SK-N-SH treated with all-trans-retinoic acid at 6 μM for 48 hours (cell line): ENCODE data around the gene RHCG.

Experiments
- ATAC-seq: fragments of 200-7000 bp; cut with Tn5 transposase; 3 replicates; pipeline ENCODE4 v1.9.1; 2020; ENCODE audit warnings: mild to moderate bottlenecking, moderate library complexity
- CSDC2 ChIP-seq: fragments of 250-450 bp; sonication (Bioruptor Pico); IDR thresholded peaks from 2 replicates; pipeline ENCODE4 v1.5.0; 2020; ENCODE audit warnings: mild to moderate bottlenecking, moderate library complexity
- ESRRG ChIP-seq: fragments of 250-450 bp; sonication (Bioruptor Pico); IDR thresholded peaks from 2 replicates; pipeline ENCODE4 v1.6.1; 2021; ENCODE audit warnings: mild to moderate bottlenecking
- GLIS3 ChIP-seq: fragments of 250-450 bp; sonication (Bioruptor Pico); IDR thresholded peaks from 2 replicates; pipeline ENCODE4 v1.5.0; 2020; ENCODE audit warnings: mild to moderate bottlenecking, moderate library complexity
- ISL1 ChIP-seq: fragments of 250-450 bp; sonication (Bioruptor Pico); IDR thresholded peaks from 2 replicates; pipeline ENCODE4 v2.1.2; 2022; ENCODE audit warnings: mild to moderate bottlenecking, moderate library complexity
- OSR1 ChIP-seq: fragments of 250-450 bp; sonication (Bioruptor Pico); IDR thresholded peaks from 2 replicates; pipeline ENCODE4 v1.8.0; 2022; ENCODE audit warnings: moderate library complexity, mild to moderate bottlenecking, inconsistent platforms
- PPARA ChIP-seq: fragments of 250-450 bp; sonication (Bioruptor Pico); IDR thresholded peaks from 2 replicates; pipeline ENCODE4 v1.5.0; 2020; ENCODE audit warnings: mild to moderate bottlenecking, borderline replicate concordance
- RARB ChIP-seq: fragments of 250-450 bp; sonication (Bioruptor Pico); IDR thresholded peaks from 2 replicates; pipeline ENCODE4 v1.8.0; 2021; ENCODE audit warnings: mild to moderate bottlenecking, moderate library complexity
- SNAI2 ChIP-seq: fragments of 250-450 bp; sonication (Bioruptor Pico); IDR thresholded peaks from 2 replicates; pipeline ENCODE4 v1.5.0; 2020; ENCODE audit warnings: mild to moderate bottlenecking, moderate library complexity
- TOX ChIP-seq: fragments of 250-450 bp; sonication (Bioruptor Pico); IDR thresholded peaks from 2 replicates; pipeline ENCODE4 v1.8.0; 2021; ENCODE audit warnings: mild to moderate bottlenecking, moderate library complexity, borderline replicate concordance
- ZFP3 ChIP-seq: fragments of 250-450 bp; sonication (Bioruptor Pico); IDR thresholded peaks from 2 replicates; pipeline ENCODE4 v1.5.0; 2020; ENCODE audit warnings: mild to moderate bottlenecking, moderate library complexity
- ZFP30 ChIP-seq: fragments of 450-650 bp; formaldehyde crosslinking; IDR thresholded peaks from 2 replicates; pipeline ENCODE4 v1.5.0; 2022; ENCODE audit warnings: mild to moderate bottlenecking, moderate library complexity
- ZNF565 ChIP-seq: fragments of 450-650 bp; formaldehyde crosslinking; conservative IDR thresholded peaks from 2 replicates; pipeline ENCODE4 v1.5.0; 2020; ENCODE audit warnings: low read depth, mild to moderate bottlenecking, moderate library complexity
- ZNF70 ChIP-seq: fragments of 450-650 bp; formaldehyde crosslinking; IDR thresholded peaks from 2 replicates; pipeline ENCODE4 v1.5.0; 2020; ENCODE audit warnings: mild to moderate bottlenecking, moderate library complexity
- TF ChIP-seq, protein P1 (sequence below): fragments of 250-450 bp; sonication (Bioruptor Pico); IDR thresholded peaks from 2 replicates; pipeline ENCODE4 v1.8.0; 2020; ENCODE audit warnings: mild to moderate bottlenecking, moderate library complexity, borderline replicate concordance
- TF ChIP-seq, protein P2 (sequence below): fragments of 250-450 bp; sonication (Bioruptor Pico); IDR thresholded peaks from 2 replicates; pipeline ENCODE4 v1.5.1; 2021; ENCODE audit warnings: mild to moderate bottlenecking, moderate library complexity
- TF ChIP-seq, protein P3 (sequence below): fragments of 250-450 bp; sonication (Bioruptor Pico); IDR thresholded peaks from 2 replicates; pipeline ENCODE4 v1.8.0; 2021; ENCODE audit warnings: low read depth, mild to moderate bottlenecking, moderate library complexity, borderline replicate concordance
- TF ChIP-seq, protein P4 (sequence below): fragments of 250-450 bp; sonication (Bioruptor Pico); IDR thresholded peaks from 2 replicates; pipeline ENCODE4 v1.5.0; 2020; ENCODE audit warnings: mild to moderate bottlenecking, moderate library complexity

RHCG gene

DNA sequence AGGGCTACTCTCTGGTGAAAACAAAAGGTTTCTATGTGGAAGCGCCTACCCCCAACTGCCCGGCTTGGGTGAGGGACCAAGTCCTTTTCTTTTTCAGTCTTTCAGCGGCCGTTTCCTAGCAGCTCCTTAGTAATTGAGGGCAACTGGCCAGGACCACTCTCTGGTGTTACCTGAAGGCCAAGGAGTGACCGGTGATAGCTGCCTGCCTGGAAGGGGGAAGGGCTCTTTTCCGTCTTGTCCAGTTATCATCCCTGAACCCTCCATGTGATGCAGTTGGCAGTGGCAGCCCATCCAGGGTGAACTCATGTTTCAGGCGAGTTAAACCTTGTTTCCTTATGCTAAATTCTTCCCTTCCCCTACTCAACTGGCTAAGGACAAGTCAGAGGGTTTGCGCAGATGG, 33.3 kb downstream of the RHCG start (continued):
- TF ChIP-seq, protein P1, sequence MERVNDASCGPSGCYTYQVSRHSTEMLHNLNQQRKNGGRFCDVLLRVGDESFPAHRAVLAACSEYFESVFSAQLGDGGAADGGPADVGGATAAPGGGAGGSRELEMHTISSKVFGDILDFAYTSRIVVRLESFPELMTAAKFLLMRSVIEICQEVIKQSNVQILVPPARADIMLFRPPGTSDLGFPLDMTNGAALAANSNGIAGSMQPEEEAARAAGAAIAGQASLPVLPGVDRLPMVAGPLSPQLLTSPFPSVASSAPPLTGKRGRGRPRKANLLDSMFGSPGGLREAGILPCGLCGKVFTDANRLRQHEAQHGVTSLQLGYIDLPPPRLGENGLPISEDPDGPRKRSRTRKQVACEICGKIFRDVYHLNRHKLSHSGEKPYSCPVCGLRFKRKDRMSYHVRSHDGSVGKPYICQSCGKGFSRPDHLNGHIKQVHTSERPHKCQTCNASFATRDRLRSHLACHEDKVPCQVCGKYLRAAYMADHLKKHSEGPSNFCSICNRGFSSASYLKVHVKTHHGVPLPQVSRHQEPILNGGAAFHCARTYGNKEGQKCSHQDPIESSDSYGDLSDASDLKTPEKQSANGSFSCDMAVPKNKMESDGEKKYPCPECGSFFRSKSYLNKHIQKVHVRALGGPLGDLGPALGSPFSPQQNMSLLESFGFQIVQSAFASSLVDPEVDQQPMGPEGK (CRISPR knock-in tag): no peak
- TF ChIP-seq ZNF70 (CRISPR knock-in tag): no peak
- TF ChIP-seq PPARA (CRISPR knock-in tag): no peak
- TF ChIP-seq GLIS3: no peak
- TF ChIP-seq, protein P2, sequence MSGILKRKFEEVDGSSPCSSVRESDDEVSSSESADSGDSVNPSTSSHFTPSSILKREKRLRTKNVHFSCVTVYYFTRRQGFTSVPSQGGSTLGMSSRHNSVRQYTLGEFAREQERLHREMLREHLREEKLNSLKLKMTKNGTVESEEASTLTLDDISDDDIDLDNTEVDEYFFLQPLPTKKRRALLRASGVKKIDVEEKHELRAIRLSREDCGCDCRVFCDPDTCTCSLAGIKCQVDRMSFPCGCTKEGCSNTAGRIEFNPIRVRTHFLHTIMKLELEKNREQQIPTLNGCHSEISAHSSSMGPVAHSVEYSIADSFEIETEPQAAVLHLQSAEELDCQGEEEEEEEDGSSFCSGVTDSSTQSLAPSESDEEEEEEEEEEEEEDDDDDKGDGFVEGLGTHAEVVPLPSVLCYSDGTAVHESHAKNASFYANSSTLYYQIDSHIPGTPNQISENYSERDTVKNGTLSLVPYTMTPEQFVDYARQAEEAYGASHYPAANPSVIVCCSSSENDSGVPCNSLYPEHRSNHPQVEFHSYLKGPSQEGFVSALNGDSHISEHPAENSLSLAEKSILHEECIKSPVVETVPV (CRISPR knock-in tag): no peak
- TF ChIP-seq RARB (CRISPR knock-in tag): no peak

DNA sequence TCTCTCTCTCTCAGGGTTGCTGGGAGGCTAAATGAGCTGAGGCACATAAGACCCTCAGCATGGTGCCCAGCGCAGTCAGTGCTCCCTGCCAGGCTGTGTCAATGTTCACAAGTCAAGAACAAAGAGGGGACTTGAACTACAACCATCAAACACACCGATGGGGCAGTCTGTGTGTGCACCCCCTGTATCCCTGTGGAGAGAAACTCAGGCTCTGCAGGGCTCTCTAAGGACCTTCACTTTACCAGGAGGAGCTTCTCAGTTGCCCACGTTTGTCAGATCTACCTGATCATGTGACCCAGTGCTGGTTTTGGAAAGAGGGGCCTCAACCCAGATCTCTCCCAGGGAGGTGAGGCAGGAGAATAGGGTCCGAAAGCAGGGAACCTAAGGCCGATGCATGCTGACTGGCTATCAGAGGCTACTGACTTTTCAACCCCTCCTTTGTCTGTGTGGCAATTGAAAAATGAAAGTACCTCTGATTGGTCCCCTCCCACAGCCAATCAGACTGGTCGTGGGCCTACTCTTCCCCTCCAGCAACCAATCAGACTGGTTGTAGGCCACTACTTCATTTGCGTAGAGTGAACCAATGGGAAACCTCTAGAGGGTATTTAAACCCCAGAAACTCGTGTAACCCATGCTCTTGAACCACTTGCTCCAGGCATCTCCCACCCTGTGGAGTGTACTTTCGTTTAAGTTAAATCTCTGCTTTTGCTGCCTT, 34.0 kb downstream of the RHCG start:
- peak; percentile 83 for ATAC-seq
- TF ChIP-seq SNAI2 (CRISPR knock-in tag): no peak
- TF ChIP-seq ISL1: no peak
- no peak for TF ChIP-seq ZFP30
- no peak for TF ChIP-seq ZNF70 (CRISPR knock-in tag)
- TF ChIP-seq CSDC2 (CRISPR knock-in tag): no peak
- TF ChIP-seq, protein P1 (CRISPR knock-in tag): no peak
- TF ChIP-seq RARB (CRISPR knock-in tag): no peak
- TF ChIP-seq ZNF565 (CRISPR knock-in tag): no peak
- no peak for TF ChIP-seq ZFP3 (CRISPR knock-in tag)
- TF ChIP-seq GLIS3: no peak
- TF ChIP-seq, protein P2 (CRISPR knock-in tag): no peak
- TF ChIP-seq OSR1 (CRISPR knock-in tag): no peak
- no peak for TF ChIP-seq ESRRG (CRISPR knock-in tag)
- no peak for TF ChIP-seq PPARA (CRISPR knock-in tag)

DNA sequence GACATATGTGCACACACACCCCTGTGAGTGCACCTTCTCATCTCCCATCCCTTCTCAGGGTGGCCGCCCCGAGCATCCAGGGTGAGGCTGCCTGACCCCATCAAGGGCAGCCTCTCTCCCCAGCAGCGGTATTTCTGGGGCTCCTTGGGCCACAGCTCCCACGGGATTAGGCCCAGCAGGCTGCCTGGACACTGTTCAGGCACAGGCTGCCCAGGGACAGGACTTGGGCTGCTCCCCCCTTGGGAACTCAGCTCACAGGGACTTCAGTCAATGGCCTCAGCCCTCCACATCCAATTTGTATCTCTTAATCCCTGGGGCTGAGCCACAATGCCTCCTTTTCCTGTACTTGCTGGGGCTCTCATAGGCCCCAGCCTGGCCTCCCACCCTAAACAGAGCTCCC, 35.0 kb downstream of the RHCG start:
- TF ChIP-seq, protein P1 (CRISPR knock-in tag): no peak
- TF ChIP-seq ESRRG (CRISPR knock-in tag): no peak

DNA sequence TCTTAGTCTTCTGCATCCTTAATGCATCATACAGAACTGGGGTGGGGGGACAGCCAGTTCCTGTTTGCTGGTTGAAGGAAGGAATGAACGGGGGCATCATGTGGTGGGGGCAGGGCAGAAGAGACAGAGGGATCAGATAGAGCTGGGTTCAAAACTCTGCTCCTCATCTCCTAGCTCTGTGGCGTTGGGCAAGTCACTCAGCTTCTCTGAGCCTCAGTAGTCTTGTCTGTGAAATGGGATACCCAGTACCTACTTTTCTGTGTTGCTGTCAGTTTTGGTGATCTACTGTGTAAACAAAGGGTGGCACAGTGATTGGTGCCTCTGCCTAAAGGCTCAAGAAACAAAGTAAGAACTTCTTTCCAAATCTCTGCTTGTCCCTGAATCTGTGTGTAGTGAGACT, 36.3 kb downstream of the RHCG start:
- ATAC-seq: no peak
- TF ChIP-seq TOX (CRISPR knock-in tag): no peak
- TF ChIP-seq ZNF565 (CRISPR knock-in tag): no peak
- TF ChIP-seq, protein P3, sequence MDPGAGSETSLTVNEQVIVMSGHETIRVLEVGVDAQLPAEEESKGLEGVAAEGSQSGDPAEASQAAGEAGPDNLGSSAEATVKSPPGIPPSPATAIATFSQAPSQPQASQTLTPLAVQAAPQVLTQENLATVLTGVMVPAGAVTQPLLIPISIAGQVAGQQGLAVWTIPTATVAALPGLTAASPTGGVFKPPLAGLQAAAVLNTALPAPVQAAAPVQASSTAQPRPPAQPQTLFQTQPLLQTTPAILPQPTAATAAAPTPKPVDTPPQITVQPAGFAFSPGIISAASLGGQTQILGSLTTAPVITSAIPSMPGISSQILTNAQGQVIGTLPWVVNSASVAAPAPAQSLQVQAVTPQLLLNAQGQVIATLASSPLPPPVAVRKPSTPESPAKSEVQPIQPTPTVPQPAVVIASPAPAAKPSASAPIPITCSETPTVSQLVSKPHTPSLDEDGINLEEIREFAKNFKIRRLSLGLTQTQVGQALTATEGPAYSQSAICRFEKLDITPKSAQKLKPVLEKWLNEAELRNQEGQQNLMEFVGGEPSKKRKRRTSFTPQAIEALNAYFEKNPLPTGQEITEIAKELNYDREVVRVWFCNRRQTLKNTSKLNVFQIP: no peak
- TF ChIP-seq, protein P1 (CRISPR knock-in tag): no peak
- no peak for TF ChIP-seq OSR1 (CRISPR knock-in tag)
- no peak for TF ChIP-seq PPARA (CRISPR knock-in tag)
- no peak for TF ChIP-seq GLIS3
- TF ChIP-seq, protein P4, sequence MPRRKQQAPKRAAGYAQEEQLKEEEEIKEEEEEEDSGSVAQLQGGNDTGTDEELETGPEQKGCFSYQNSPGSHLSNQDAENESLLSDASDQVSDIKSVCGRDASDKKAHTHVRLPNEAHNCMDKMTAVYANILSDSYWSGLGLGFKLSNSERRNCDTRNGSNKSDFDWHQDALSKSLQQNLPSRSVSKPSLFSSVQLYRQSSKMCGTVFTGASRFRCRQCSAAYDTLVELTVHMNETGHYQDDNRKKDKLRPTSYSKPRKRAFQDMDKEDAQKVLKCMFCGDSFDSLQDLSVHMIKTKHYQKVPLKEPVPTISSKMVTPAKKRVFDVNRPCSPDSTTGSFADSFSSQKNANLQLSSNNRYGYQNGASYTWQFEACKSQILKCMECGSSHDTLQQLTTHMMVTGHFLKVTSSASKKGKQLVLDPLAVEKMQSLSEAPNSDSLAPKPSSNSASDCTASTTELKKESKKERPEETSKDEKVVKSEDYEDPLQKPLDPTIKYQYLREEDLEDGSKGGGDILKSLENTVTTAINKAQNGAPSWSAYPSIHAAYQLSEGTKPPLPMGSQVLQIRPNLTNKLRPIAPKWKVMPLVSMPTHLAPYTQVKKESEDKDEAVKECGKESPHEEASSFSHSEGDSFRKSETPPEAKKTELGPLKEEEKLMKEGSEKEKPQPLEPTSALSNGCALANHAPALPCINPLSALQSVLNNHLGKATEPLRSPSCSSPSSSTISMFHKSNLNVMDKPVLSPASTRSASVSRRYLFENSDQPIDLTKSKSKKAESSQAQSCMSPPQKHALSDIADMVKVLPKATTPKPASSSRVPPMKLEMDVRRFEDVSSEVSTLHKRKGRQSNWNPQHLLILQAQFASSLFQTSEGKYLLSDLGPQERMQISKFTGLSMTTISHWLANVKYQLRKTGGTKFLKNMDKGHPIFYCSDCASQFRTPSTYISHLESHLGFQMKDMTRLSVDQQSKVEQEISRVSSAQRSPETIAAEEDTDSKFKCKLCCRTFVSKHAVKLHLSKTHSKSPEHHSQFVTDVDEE (CRISPR knock-in tag): no peak
- no peak for TF ChIP-seq ISL1

More for the DNA sequence above, 35.0 kb downstream of the RHCG start:
- ATAC-seq: no peak
